ENCODE data around the gene COG8. TPM values are rescaled to one million over a fixed set of nuclear protein-coding genes. Genes with fewer than 3 reads are reported as not detected.

Gene COG8
- total and polyA plus RNA-seq, 2 donors from 2014 or later = 33.8 to 49.5 TPM

DNA sequence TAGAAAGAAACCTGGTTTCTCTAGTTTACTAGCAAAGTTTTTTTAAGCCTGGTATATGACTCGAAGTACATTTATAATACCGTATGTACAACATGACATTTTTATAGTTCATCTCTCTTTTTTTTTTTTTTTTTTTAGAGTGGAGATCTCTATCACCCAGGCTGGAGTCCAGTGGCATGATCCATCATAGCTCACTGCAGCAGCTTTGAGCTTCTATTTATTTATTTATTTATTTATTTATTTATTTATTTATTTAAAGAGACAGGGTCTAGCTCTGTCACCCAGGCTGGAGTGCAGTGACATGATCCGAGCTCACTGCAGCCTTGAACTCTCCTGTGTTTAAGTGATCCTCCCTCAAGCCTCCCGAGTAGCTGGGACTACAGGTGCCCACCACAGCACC lies 54.1 kb downstream of the COG8 start:
- Histone ChIP-seq H3K36me3 (ENCODE audit: control insufficient read depth in 2 of 3, insufficient read depth in 3 of 3, low read length in 3 of 3) (peaks cover 0 to 9% (median 0%) of the 10 kb centered on the region in 3 donors), H3K27ac (ENCODE audit: low read depth in 2 of 2, low read length in 2 of 2) (no peak overlapping the region), H3K4me3 (ENCODE audit: low read length in 3 of 3) (no peak overlapping the region), H3K27me3 (ENCODE audit: control insufficient read depth, insufficient read depth, low read length) (no peaks in the 10 kb centered on the region), H3K9ac (ENCODE audit: low read length in 3 of 3) (no peak overlapping the region), H3K4me1 (ENCODE audit: control insufficient read depth in 2 of 3, insufficient read depth in 2 of 3, low read depth in 1 of 3, low read length in 3 of 3) (no peaks in the 10 kb centered on the region), H3K9me3 (ENCODE audit: control insufficient read depth in 2 of 3, insufficient read depth in 1 of 3, low read length in 3 of 3) (no peaks in the 10 kb centered on the region)
- no peak for FAIRE-seq
- intact Hi-C loops (cut with DNase I) = no loop called here
- no peak for DNase-seq
- TF ChIP-seq, protein P1, sequence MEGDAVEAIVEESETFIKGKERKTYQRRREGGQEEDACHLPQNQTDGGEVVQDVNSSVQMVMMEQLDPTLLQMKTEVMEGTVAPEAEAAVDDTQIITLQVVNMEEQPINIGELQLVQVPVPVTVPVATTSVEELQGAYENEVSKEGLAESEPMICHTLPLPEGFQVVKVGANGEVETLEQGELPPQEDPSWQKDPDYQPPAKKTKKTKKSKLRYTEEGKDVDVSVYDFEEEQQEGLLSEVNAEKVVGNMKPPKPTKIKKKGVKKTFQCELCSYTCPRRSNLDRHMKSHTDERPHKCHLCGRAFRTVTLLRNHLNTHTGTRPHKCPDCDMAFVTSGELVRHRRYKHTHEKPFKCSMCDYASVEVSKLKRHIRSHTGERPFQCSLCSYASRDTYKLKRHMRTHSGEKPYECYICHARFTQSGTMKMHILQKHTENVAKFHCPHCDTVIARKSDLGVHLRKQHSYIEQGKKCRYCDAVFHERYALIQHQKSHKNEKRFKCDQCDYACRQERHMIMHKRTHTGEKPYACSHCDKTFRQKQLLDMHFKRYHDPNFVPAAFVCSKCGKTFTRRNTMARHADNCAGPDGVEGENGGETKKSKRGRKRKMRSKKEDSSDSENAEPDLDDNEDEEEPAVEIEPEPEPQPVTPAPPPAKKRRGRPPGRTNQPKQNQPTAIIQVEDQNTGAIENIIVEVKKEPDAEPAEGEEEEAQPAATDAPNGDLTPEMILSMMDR (IDR thresholded peaks at IDR 0.05; ENCODE audit: borderline replicate concordance, extremely low read depth, insufficient read depth) = no peak

DNA sequence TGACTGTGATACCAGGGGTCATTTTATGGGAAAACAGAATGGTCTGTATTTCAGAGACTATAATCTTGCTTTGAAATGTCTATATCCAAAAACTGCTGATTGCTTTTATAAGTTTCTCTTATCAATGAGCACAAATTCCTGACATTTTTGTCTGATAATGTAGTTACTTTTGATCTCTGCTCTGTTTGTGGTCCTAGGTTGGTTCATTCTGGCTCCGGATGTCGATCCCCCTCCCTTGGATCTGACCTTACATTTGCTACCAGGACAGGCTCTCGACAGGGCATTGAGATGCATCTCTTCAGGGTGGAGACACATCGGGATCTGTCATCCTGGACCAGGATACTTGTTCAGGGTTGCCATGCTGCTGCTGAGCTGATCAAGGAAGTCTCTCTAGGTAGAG lies 55.5 kb downstream of the COG8 start:
- FAIRE-seq = no peak
- peaks cover 0 to 9% (median 0%) of the 10 kb centered on the region in 3 donors for H3K36me3 ChIP-seq (ENCODE audit: control insufficient read depth in 2 of 3, insufficient read depth in 3 of 3, low read length in 3 of 3)
- no peaks in the 10 kb centered on the region for H3K4me1 ChIP-seq (ENCODE audit: control insufficient read depth in 2 of 3, insufficient read depth in 2 of 3, low read depth in 1 of 3, low read length in 3 of 3)

DNA sequence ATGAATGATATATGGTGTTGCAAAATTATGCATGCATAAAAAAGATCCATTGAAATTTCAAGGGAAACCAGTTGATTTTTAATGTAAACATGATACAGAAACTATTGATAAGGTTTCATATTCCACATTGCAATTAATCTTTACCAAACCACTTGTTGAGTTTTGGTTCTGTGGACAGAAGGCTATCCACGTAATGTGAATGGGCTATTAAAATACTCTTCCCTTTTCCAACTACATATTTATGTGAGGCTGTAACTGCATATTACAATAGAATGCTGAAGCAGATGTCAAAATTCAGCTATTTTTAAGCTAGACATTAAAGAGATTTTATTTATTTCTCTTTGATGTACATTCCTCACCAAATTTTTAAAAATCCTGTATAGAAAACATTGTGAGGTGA lies 62.0 kb downstream of the COG8 start:
- no peak overlapping the region for H3K4me3 ChIP-seq (ENCODE audit: low read length in 3 of 3)
- H3K36me3 ChIP-seq (ENCODE audit: control insufficient read depth in 2 of 3, insufficient read depth in 3 of 3, low read length in 3 of 3) = peaks cover 0 to 2% (median 0%) of the 10 kb centered on the region in 3 donors
- no peaks in the 10 kb centered on the region for H3K27me3 ChIP-seq (ENCODE audit: control insufficient read depth, insufficient read depth, low read length)
- DNase-seq (no peak), FAIRE-seq (no peak)
- TF ChIP-seq, protein P1 (IDR thresholded peaks at IDR 0.05; ENCODE audit: borderline replicate concordance, extremely low read depth, insufficient read depth) = no peak
- H3K9ac ChIP-seq (ENCODE audit: low read length in 3 of 3) = no peak overlapping the region
- no peaks in the 10 kb centered on the region for H3K9me3 ChIP-seq (ENCODE audit: control insufficient read depth in 2 of 3, insufficient read depth in 1 of 3, low read length in 3 of 3)
- H3K4me1 ChIP-seq (ENCODE audit: control insufficient read depth in 2 of 3, insufficient read depth in 2 of 3, low read depth in 1 of 3, low read length in 3 of 3) = no peaks in the 10 kb centered on the region
- no peak overlapping the region for H3K27ac ChIP-seq (ENCODE audit: low read depth in 2 of 2, low read length in 2 of 2)
- intact Hi-C loops (cut with DNase I) = no loop called here

More for the DNA sequence above, 55.5 kb downstream of the COG8 start:
- Histone ChIP-seq H3K9me3 (ENCODE audit: control insufficient read depth in 2 of 3, insufficient read depth in 1 of 3, low read length in 3 of 3) (no peaks in the 10 kb centered on the region), H3K27ac (ENCODE audit: low read depth in 2 of 2, low read length in 2 of 2) (no peak overlapping the region), H3K27me3 (ENCODE audit: control insufficient read depth, insufficient read depth, low read length) (no peaks in the 10 kb centered on the region), H3K4me3 (ENCODE audit: low read length in 3 of 3) (no peak overlapping the region), H3K9ac (ENCODE audit: low read length in 3 of 3) (no peak overlapping the region)
- intact Hi-C loops (cut with DNase I) = no loop called here
- DNase-seq = no peak
- TF ChIP-seq, protein P1 (IDR thresholded peaks at IDR 0.05; ENCODE audit: borderline replicate concordance, extremely low read depth, insufficient read depth) = no peak

Other genes with a start within 250 kb of the COG8 start
- 2.1 TPM for gene HAS3, start 233.9 kb downstream of the COG8 start, total RNA-seq
- 0.34 TPM for gene HAS3, start 233.9 kb downstream of the COG8 start, polyA plus RNA-seq (ENCODE audit: insufficient read depth, low read depth, low replicate concordance)
- gene CHTF8, start 207.0 kb downstream of the COG8 start, total RNA-seq = 124 TPM
- gene CHTF8, start 207.0 kb downstream of the COG8 start, polyA plus RNA-seq (ENCODE audit: insufficient read depth, low read depth, low replicate concordance) = 163 TPM
- 41.7 TPM for gene UTP4, start 206.9 kb downstream of the COG8 start, total RNA-seq
- gene UTP4, start 206.9 kb downstream of the COG8 start, polyA plus RNA-seq (ENCODE audit: insufficient read depth, low read depth, low replicate concordance) = 57.2 TPM
- 45.1 TPM for gene SNTB2, start 152.4 kb downstream of the COG8 start, total RNA-seq
- gene SNTB2, start 152.4 kb downstream of the COG8 start, polyA plus RNA-seq (ENCODE audit: insufficient read depth, low read depth, low replicate concordance) = 4.8 TPM
- 38.6 TPM for gene VPS4A, start 28.2 kb downstream of the COG8 start, total RNA-seq
- 62.1 TPM for gene VPS4A, start 28.2 kb downstream of the COG8 start, polyA plus RNA-seq (ENCODE audit: insufficient read depth, low read depth, low replicate concordance)
- 22.4 TPM for gene PDF, start 9.0 kb downstream of the COG8 start, total RNA-seq
- gene PDF, start 9.0 kb downstream of the COG8 start, polyA plus RNA-seq (ENCODE audit: insufficient read depth, low read depth, low replicate concordance) = 30.8 TPM
- 20.2 TPM for gene NIP7, start 208 bp upstream of the COG8 start, total RNA-seq
- gene NIP7, start 208 bp upstream of the COG8 start, polyA plus RNA-seq (ENCODE audit: insufficient read depth, low read depth, low replicate concordance) = 9.9 TPM
- gene TMED6, start 12.2 kb upstream of the COG8 start, total RNA-seq = 2.6 TPM
- 11.5 TPM for gene TMED6, start 12.2 kb upstream of the COG8 start, polyA plus RNA-seq (ENCODE audit: insufficient read depth, low read depth, low replicate concordance)
- gene TERF2, start 46.4 kb upstream of the COG8 start, total RNA-seq = 37.4 TPM
- 13.6 TPM for gene TERF2, start 46.4 kb upstream of the COG8 start, polyA plus RNA-seq (ENCODE audit: insufficient read depth, low read depth, low replicate concordance)
- 111 TPM for gene CYB5B, start 85.1 kb upstream of the COG8 start, total RNA-seq
- 89.0 TPM for gene CYB5B, start 85.1 kb upstream of the COG8 start, polyA plus RNA-seq (ENCODE audit: insufficient read depth, low read depth, low replicate concordance)
- gene NFAT5, start 226.4 kb upstream of the COG8 start, total RNA-seq = 83.7 TPM
- gene NFAT5, start 226.4 kb upstream of the COG8 start, polyA plus RNA-seq (ENCODE audit: insufficient read depth, low read depth, low replicate concordance) = 1.9 TPM